HL-60/S4 treated with phorbol 12-myristate 13-acetate at 8.2 ng/mL for 4 days and 3 days (cell line): ENCODE results near the gene RAB30.
"Not testable (repeated sequence)": the region's sequence is repeated elsewhere in the genome, so short reads cannot be mapped to it uniquely, and the experiment has no call there.

Experiments
- in situ Hi-C: fragments of 300-500 bp; cut with MboI; formaldehyde crosslinking; loops from 2 replicates; pipeline ENCODE4 v1.15.0; 2022; ENCODE audit warnings: low sequenced_read_pairs

RAB30 gene

GRCh38 chr11:82988936-82989627, 82.6 kb downstream of the RAB30 start:
- in situ Hi-C loops, result no loop called here

GRCh38 chr11:82987997-82988396, 83.7 kb downstream of the RAB30 start:
- in situ Hi-C loops, result no loop called here

- in situ Hi-C loops, result no loop called here
Measured at GRCh38 chr11:82986446-82986845, 85.3 kb downstream of the RAB30 start.

GRCh38 chr11:82981852-82982251, 89.8 kb downstream of the RAB30 start:
- in situ Hi-C loops, result no loop called here

GRCh38 chr11:82980947-82981346, 90.8 kb downstream of the RAB30 start:
- in situ Hi-C loops, result no loop called here

- in situ Hi-C loops, result no loop called here
Measured at GRCh38 chr11:82980292-82980691, 91.4 kb downstream of the RAB30 start.

GRCh38 chr11:82979824-82980223, 91.9 kb downstream of the RAB30 start:
- in situ Hi-C loops, result no loop called here

- in situ Hi-C loops, result no loop called here
Measured at GRCh38 chr11:82978422-82979099, 93.1 kb downstream of the RAB30 start.

- in situ Hi-C loops, result no loop called here
Measured at GRCh38 chr11:82976786-82977185, 94.9 kb downstream of the RAB30 start.

- in situ Hi-C loops, result no loop called here
Measured at GRCh38 chr11:82975882-82976281, 95.8 kb downstream of the RAB30 start.

GRCh38 chr11:82974851-82975250, 96.8 kb downstream of the RAB30 start:
- in situ Hi-C loops, result no loop called here

- in situ Hi-C loops, result no loop called here
Measured at GRCh38 chr11:82974135-82974534, 97.6 kb downstream of the RAB30 start.

GRCh38 chr11:82972103-82972502, 99.6 kb downstream of the RAB30 start:
- in situ Hi-C loops, result no loop called here

- in situ Hi-C loops, result not testable (repeated sequence)
Measured at GRCh38 chr11:82971519-82971946, 100.2 kb downstream of the RAB30 start.

GRCh38 chr11:82970507-82971083, 101.1 kb downstream of the RAB30 start:
- in situ Hi-C loops, result not testable (repeated sequence)

GRCh38 chr11:82969811-82970210, 101.9 kb downstream of the RAB30 start:
- in situ Hi-C loops, result no loop called here

GRCh38 chr11:82967381-82967780, 104.3 kb downstream of the RAB30 start:
- in situ Hi-C loops, result no loop called here

GRCh38 chr11:82962021-82962420, 109.7 kb downstream of the RAB30 start:
- in situ Hi-C loops, result not testable (repeated sequence)

GRCh38 chr11:82960779-82961143, 110.9 kb downstream of the RAB30 start:
- in situ Hi-C loops, result no loop called here

- in situ Hi-C loops, result no loop called here
Measured at GRCh38 chr11:82959987-82960778, 111.5 kb downstream of the RAB30 start.

- in situ Hi-C loops, result not testable (repeated sequence)
Measured at GRCh38 chr11:82955736-82956453, 115.8 kb downstream of the RAB30 start.
